ENCODE data around the gene USP33. TPM values are rescaled to one million over a fixed set of nuclear protein-coding genes. Genes with fewer than 3 reads are reported as not detected.

The USP33 gene
- total and polyA plus RNA-seq, 2 of the 8 experiments (the other 6 are each of a cell fraction or from before 2014, with no cell fraction given) = 20.0 to 55.5 TPM

- WGBS, 2 experiments (ENCODE audit: extremely low coverage in 1 of 2, insufficient coverage in 1 of 2, insufficient read length in 1 of 2, insufficient replicate concordance in 2 of 2, low coverage in 1 of 2, low lambda C conversion rate in 2 of 2, missing lambda C conversion rate in 1 of 2) = 95% methylated on average over 1 of the region's 1 CpG; no CpG with 5 or more reads in 1 of the 2 experiments
- no peak overlapping the region for H3K4me2 ChIP-seq (ENCODE audit: insufficient read depth in 1 of 2, low read depth in 2 of 2, low read length in 2 of 2)
- no peaks in the 10 kb centered on the region for H3K79me2 ChIP-seq (ENCODE audit: control insufficient read depth in 1 of 2, insufficient read depth in 2 of 2, low read length in 2 of 2)
- H2BK5ac ChIP-seq (ENCODE audit: low read depth, low read length) = no peak overlapping the region
- H3K23me2 ChIP-seq (ENCODE audit: low read depth, low read length) = no peaks in the 10 kb centered on the region; the same call in 1 of the 2 replicates
- ChIA-PET CTCF (ENCODE audit: partially characterized antibody) (no interaction called here), POLR2A (ENCODE audit: partially characterized antibody) (interaction anchor here (1.3 kb wide), 1 partner anchor 19 kb away, joined by 3 read pairs; no protein-coding TSS in a partner anchor)
- no peak overlapping the region for H2BK20ac ChIP-seq (ENCODE audit: low read length)
- no peak overlapping the region for H3K4me3 ChIP-seq (ENCODE audit: extremely low read depth in 1 of 4, insufficient read depth in 2 of 4, low read depth in 3 of 4, low read length in 4 of 4)
- H3K36me3 ChIP-seq (ENCODE audit: control insufficient read depth in 2 of 4, insufficient read depth in 4 of 4, low read length in 3 of 4) = peaks cover 0 to 22% (median 8%) of the 10 kb centered on the region in 4 experiments; a peak in 7 of 8 replicates
- H3K14ac ChIP-seq (ENCODE audit: insufficient read length) = no peak overlapping the region
- H2BK15ac ChIP-seq (ENCODE audit: low read length) = no peak overlapping the region
- no peak overlapping the region for H2BK12ac ChIP-seq (ENCODE audit: low read depth, low read length)
- H3K27me3 ChIP-seq (replicated peaks in 1 of 4; ENCODE audit: control insufficient read depth in 3 of 4, extremely low read depth in 1 of 4, insufficient read depth in 3 of 4, low read length in 3 of 4) = no peaks in the 10 kb centered on the region
- no peak overlapping the region for H4K91ac ChIP-seq (replicated peaks; ENCODE audit: insufficient read length, low read length)
- H4K8ac ChIP-seq (ENCODE audit: extremely low read depth, insufficient read depth, low read length) = no peak overlapping the region
- no peak overlapping the region for H3K23ac ChIP-seq (ENCODE audit: insufficient read length)
- H3K4ac ChIP-seq (replicated peaks; ENCODE audit: insufficient read length, low read depth, low read length) = no peak overlapping the region
- no peak overlapping the region for H3K56ac ChIP-seq (replicated peaks; ENCODE audit: insufficient read length, low read depth, low read length)
- H3K9ac ChIP-seq (replicated peaks in 1 of 4; ENCODE audit: extremely low read depth in 1 of 4, low read depth in 3 of 4, low read length in 3 of 4) = no peak overlapping the region
- no peak overlapping the region for H3K27ac ChIP-seq (ENCODE audit: low read depth, low read length)
- no peak overlapping the region for H4K5ac ChIP-seq (ENCODE audit: insufficient read length, low read depth, low read length)
- no peaks in the 10 kb centered on the region for H3K9me3 ChIP-seq (ENCODE audit: insufficient read depth in 2 of 2, low read depth in 1 of 2, low read length in 1 of 2)
- no peak overlapping the region for H3K18ac ChIP-seq (ENCODE audit: extremely low read depth, low read length)
- H2AK5ac ChIP-seq (ENCODE audit: low read depth, low read length) = no peak overlapping the region
- no peak overlapping the region for H2AFZ ChIP-seq (ENCODE audit: low read length)
- H2BK120ac ChIP-seq (replicated peaks; ENCODE audit: low read depth, low read length) = no peak overlapping the region
- H3K4me1 ChIP-seq (replicated peaks in 1 of 4; ENCODE audit: control insufficient read depth in 3 of 4, insufficient read depth in 4 of 4, low read length in 3 of 4) = no peaks in the 10 kb centered on the region
- DNase-seq (ENCODE audit: low read depth in 1 of 2, low spot score in 2 of 2) = no peak
- no peaks in the 10 kb centered on the region for H4K20me1 ChIP-seq (replicated peaks in 1 of 2; ENCODE audit: control insufficient read depth in 1 of 2, insufficient read depth in 2 of 2, low read length in 2 of 2)
- H3K79me1 ChIP-seq (ENCODE audit: low read depth, low read length) = no peaks in the 10 kb centered on the region
- no peak for FAIRE-seq
- TF ChIP-seq GABPA (IDR thresholded peaks at IDR 0.05; ENCODE audit: borderline replicate concordance, insufficient read depth, low read length) = no peak
- no peak for TF ChIP-seq ATF2 (IDR thresholded peaks at IDR 0.05; ENCODE audit: low read length)
- no peak for TF ChIP-seq HDAC6 (IDR thresholded peaks at IDR 0.05; ENCODE audit: low read depth, low read length)
- no peak for TF ChIP-seq TBP (IDR thresholded peaks at IDR 0.05; ENCODE audit: low read depth, low read length)
- no peak for TF ChIP-seq KDM4A (IDR thresholded peaks at IDR 0.05; ENCODE audit: low read depth, low read length, severe bottlenecking)
- no peak for TF ChIP-seq CHD2 (IDR thresholded peaks at IDR 0.05; ENCODE audit: low read length)
- no peak for TF ChIP-seq EP300 (IDR thresholded peaks at IDR 0.05; ENCODE audit: borderline replicate concordance in 1 of 2, low read depth in 2 of 2, low read length in 2 of 2)
- TF ChIP-seq EZH2 (IDR thresholded peaks at IDR 0.05; ENCODE audit: low read depth, low read length, severe bottlenecking) = no peak
- no peak for TF ChIP-seq RBBP5 (IDR thresholded peaks at IDR 0.05; ENCODE audit: borderline replicate concordance, low read depth, low read length)
- TF ChIP-seq SIN3A (conservative IDR thresholded peaks at IDR 0.05 in 1 of 2, IDR thresholded peaks at IDR 0.05 in 1 of 2; ENCODE audit: low read depth in 1 of 2, low read length in 2 of 2) = no peak
- TF ChIP-seq CBX8 (IDR thresholded peaks at IDR 0.05; ENCODE audit: borderline replicate concordance, low read depth, low read length) = no peak
- no peak for TF ChIP-seq SP1 (IDR thresholded peaks at IDR 0.05; ENCODE audit: low read depth, low read length)
These were observed 27.6 kb downstream of the USP33 start for GRCh38 chr1:77732090-77732489.

Measured in H1 (cell line).